HG03097 (cell line): Measurements from ENCODE around the gene SPATA31E1.
"Not testable (repeated sequence)": the region's sequence is repeated elsewhere in the genome, so short reads cannot be mapped to it uniquely, and the experiment has no call there.

Experiments
- ATAC-seq: cut with Tn5 transposase; IDR thresholded peaks from one replicate; pipeline ENCODE4 v1.9.1; 2021; ENCODE audit not compliant: unreplicated experiment, low FRiP score

The SPATA31E1 gene

DNA sequence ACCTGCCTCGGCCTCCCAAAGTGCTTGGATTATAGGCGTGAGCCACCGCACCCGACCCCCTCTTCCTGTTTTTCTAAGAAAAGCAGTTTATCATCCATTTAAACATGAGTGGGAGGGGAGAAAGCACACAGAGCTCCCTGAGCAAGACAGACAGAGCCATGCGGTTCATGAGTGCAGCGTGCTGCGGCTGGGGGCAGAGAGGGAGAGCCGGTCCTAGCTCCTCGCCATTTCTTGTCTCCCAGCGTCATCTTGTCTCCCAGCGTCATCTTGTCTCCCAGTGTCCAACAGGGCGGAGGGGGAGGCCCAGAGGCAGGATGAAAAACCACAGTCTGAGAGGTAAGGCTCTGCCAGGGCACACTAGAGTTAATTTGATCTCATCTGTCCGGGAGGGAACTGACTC, 36.3 kb downstream of the SPATA31E1 start:
- not testable (repeated sequence) for ATAC-seq

DNA sequence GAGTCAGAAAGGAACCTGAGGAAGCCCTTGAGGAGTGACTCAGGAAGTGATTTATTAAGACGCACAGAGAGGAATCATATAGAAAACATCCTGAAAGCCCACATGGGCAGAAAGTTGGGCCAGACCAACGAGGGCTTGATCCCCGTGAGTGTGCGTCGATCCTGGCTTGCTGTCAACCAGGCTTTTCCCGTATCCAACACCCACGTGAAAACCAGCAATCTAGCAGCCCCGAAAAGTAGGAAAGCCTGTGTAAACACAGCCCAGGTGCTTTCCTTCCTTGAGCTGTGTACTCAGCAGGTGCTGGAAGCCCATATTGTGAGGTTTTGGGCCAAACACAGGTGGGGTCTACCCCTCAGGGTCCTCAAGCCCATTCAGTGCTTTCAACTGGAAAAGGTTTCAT, 38.9 kb downstream of the SPATA31E1 start:
- ATAC-seq = not testable (repeated sequence)

DNA sequence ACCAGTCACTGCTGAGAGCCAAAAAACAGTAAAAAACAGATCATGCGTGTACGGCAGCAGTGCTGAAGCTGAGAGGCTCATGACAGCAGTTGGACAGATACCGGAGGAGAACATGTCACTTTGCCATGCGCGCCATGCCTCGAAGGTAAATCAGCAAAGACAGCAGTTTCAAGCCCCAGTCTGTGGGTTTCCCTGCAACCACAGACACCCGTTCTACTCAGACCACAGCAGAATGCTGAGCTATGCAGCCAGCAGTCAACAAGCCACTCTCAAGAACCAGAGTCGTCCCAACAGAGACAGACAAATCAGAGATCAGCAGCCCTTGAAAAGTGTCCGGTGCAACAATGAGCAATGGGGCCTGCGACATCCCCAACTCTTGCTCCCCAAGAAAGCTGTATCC, 40.3 kb downstream of the SPATA31E1 start:
- not testable (repeated sequence) for ATAC-seq

DNA sequence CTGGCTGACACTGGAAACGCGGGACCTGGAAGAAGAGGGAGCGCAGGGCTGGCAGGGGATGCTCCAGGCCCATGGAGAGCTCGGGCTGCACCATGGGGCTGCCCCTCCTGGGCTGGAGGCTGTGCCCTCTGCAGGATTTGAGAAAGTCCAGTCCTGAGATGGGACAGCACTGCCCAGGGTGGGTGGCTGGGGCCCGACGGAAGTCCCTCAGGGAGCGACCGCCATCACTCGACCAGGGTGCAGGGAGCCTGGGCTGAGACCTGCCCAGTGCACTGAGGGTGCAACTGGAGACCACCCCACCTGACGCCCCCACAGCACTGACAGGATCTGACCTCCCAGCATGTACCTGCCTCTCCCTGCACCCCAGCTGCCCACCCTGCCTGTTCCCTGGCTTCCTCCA, 42.2 kb downstream of the SPATA31E1 start:
- ATAC-seq = not testable (repeated sequence)

DNA sequence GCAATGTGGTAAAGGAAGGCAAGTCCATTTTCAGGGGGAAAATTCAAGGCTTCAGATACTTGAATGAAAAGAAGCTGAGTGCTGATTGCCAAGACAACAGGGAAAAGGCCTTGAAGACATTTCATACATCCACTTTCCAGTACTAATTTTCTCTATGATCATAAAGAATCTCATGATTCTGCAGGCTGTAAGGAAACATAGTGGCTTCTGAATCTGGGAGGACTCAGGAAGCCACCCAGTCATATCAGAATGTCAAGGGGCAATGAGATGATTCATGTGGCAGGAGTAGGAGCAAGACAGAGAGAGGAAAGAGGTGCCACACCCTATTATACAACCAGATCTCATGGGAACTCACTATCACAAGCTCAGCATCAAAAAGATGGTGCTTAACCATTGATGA, 46.5 kb downstream of the SPATA31E1 start:
- ATAC-seq = not testable (repeated sequence)

DNA sequence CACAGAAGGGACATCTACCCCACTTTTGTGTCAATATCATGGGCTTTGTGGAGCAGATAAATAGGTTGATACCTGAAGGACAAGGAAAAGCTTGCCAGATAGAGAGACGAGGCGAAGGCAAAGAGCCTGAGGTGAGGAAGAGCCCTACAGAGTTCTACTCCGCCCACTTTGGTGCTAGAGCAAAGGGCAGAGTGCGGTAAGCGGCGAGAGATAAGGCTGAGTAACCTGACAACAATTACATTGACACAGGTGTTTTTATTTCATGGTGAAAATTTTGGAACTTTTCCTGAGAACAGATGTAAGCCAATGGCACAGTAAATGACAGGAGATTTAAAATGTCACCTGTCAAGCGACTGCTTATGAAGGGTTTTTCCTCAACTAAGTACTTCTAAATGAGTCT, 51.8 kb downstream of the SPATA31E1 start:
- not testable (repeated sequence) for ATAC-seq

DNA sequence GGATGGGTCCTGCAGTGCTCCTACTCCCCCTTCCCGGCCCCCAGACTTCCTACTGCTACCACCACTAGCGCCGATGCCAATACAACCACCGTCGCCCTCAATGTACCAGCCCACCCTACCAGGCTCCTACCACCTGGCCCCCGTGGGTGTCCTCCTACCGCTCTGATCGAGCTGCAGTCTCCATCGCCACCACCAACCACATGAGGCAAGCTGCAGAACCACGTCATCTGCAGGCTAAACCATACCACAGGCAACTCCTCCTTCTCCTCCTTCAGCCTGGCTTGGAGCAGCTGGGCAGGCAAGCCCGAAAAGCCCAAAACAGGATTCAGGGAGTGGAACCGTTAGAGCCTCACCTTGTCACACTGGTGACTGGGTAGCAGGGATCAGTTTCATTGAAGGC, 54.7 kb downstream of the SPATA31E1 start:
- ATAC-seq = not testable (repeated sequence)

DNA sequence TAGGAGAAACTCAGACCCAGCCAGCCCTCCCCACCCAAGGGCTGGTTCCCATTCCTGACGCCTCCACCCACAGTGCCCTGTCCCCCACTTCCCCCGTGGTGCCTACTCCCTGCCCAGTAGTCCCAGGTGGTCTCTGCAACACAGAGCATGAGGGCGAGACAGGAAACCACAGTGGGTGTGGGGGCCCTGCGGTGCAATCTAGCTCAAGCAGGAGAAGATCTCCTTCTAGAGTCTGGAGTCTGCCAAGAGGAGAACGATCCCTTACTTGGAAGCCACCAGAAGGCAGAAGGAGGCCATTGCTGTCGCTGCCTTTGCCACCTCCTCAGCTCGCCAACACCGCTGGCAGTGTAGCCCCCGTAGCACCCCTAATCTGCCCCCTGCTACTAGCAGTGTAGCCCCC, 55.2 kb downstream of the SPATA31E1 start:
- ATAC-seq = not testable (repeated sequence)

DNA sequence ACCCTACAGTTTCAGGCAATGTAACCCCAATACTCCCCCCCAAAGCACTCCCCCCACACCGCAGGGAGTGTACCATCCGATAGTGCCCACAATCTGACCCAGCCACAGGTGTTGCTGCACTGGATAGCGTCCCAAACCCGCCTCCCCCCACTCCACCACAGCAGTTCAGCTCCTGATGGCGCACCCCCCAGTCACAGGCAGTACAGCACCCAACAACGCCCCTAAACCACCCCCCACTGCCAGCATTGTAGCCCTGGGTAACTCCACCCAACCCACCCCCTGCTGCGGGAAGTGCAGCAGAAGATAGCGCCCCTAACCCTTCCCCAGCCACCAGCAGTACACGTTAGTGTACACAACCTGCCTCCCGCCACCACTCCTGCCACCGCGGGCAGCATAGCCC, 55.7 kb downstream of the SPATA31E1 start:
- not testable (repeated sequence) for ATAC-seq
